ENCODE results near the gene KSR1.

The KSR1 gene

DNA sequence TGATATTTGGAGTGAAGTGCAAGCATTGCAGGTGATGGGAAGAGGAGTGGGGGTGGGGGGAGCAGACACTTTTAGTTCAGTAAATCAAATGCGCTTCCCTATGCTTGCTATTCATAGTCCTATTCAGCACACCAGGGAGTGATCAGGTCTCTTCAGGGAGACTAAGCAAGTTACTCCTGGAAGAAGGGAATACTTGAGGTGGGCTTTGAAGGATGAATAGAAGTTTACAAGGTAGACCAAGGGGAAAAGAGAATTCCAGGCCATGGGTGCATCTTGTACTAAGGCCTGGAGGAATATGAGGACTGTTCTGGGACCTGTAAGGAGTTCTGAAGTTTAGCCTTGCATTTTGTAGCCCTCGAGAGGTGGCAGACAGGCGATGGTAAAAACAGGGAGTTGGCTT lies 134.6 kb downstream of the KSR1 start:
- no peak for DNase-seq (ENCODE audit: low read depth)

DNA sequence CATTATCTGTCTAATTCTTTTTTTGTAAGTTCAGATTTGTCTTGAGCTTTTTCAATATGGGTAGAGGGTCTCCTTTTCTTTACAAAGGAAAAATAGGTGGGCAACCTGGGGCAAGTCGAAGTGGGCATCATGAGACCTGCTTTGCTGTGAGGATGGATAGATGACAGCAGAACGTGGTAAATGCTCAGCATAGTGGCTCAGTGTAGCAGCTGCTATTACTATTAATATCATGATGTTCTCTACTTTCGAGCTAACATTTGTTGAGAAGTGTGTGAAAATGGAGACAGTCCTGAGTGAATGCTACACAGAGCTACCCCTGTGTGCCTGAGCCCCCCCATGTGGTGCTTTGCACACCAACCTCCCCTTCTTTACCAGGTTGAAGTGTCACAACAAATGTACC lies 135.7 kb downstream of the KSR1 start:
- no peak for DNase-seq (ENCODE audit: low read depth)

DNA sequence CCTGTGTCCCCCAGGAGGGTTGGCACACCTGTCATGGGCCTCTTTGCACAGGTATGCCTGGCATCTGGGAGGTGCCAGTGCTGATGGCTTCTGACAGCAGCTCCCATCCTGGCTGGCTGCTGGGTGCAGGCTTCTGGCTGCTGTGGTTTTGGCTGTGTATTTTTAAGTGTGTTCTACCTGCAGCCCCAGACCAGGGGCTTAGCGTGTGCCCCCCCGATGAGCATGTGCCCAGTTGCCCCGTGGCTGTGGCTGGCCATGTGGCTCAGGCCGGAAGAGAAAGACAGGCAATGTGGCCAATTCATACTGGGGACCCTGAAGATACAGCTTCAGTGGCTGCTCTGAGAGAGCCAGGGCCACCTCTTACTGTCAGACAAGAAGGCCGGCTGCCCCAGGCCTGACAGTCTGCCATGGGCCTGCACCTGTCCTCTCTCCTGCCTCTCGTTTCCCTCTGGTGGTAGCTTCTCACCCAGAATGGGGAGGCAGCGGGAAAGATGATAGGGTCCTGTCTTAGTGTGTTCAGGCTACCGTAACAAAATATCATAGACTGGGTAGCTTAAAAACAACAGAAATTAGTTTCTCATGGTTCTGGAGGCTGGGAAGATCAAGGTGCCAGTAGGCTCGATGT lies 137.1 kb downstream of the KSR1 start:
- no peak for DNase-seq (ENCODE audit: low read depth)

DNA sequence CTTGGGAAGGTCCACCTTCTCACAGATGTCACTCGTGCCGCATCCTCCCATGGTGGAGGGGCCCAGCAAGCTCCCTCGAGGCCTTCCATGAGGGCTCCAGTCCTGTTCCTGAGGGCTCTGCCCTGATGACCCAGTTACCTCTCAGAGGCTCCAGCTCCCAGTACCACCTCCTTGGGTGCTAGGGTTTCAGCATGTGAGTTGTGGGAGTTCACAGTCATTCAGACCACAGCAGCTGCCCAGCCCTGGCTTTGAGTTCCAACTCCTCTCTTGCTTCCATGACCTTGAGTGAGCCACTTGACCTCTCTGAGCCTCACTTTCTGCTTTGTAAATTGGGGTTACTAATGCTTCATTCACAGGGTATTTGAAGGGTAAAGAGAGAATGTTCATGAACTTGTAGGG lies 137.6 kb downstream of the KSR1 start:
- DNase-seq (ENCODE audit: low read depth) = no peak

DNA sequence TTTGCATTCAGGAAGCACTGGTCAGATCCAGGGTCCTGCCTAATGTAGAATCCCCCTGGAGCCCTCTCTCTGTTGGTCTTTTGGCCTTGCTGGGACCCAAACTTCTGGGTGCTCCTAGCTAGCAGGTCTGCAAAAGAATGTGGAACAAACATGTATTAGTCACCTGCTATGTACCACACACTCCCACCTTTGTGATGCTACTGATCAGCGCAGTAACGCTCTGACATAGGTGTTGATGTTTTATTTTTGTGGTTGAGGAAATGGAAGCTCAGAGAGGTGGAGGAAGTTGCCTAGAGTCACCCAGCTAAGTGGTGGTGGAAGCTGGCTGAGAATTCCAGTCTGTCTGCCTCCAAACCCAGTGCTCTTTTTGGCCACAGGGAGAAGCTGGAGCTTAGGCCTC lies 139.0 kb downstream of the KSR1 start:
- DNase-seq (ENCODE audit: low read depth) = no peak

DNA sequence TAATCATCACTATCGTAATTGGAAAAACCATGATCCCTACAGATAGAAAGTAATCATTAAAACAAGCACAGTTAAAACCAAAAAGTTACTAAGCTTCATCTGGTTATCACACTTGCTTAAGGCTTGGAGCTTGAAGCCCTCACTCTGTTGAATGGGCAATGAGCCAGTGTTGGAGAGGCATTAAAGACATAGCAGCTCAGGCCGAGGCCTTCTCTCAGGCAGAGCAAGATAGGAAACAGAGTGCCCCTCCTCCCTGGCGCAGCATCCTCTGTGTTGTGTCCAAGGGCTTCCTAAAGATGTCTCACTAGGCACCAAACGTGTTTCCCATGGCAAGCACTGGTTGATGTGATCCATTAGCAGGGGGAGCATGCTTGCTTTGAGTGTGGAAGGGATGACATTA lies 139.8 kb downstream of the KSR1 start:
- no peak for DNase-seq (ENCODE audit: low read depth)

DNA sequence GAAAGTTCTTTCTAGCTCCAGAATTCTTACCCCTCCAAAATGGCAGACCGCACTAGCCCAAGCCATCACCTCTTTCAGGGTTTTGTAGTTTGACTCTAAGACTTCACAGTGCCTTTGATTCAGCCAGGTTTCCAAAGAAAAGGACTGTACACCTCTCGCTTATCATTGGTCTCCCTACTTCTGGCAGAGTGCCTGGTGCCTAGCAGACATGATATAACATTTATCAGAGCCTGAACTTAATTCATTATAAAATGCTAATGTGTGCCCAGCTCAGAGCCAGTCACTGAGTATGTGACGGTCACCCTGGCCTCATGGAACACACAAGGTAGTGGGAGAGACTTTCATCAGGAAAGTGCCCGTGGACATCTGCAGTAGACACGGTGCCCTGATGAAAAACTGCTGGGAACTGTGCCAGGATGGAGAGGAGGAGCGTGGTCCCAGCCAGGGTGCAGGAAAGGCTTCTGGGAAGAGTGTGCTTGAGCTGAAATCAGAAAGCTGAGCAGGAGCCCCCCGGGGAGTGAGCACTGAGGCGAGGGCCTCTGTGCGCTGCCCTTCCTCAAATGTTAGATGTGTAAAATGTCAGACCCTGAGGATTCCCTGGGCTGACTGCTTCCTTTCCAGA lies 140.4 kb downstream of the KSR1 start:
- no peak for DNase-seq (ENCODE audit: low read depth)

DNA sequence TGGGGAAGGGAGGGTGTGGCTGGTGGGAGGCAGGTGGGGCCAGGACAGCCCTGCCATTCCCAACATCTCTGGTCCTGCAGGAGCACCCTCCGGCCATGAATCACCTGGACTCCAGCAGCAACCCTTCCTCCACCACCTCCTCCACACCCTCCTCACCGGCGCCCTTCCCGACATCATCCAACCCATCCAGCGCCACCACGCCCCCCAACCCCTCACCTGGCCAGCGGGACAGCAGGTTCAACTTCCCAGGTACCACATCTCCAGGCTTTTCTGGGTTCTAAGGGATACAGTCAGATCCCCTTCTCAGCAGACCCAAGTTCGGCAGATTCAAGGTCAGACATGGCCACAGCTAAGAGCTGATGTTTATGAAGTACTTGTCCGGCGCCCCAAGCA lies 140.9 kb downstream of the KSR1 start:
- no peak for DNase-seq (ENCODE audit: low read depth)

DNA sequence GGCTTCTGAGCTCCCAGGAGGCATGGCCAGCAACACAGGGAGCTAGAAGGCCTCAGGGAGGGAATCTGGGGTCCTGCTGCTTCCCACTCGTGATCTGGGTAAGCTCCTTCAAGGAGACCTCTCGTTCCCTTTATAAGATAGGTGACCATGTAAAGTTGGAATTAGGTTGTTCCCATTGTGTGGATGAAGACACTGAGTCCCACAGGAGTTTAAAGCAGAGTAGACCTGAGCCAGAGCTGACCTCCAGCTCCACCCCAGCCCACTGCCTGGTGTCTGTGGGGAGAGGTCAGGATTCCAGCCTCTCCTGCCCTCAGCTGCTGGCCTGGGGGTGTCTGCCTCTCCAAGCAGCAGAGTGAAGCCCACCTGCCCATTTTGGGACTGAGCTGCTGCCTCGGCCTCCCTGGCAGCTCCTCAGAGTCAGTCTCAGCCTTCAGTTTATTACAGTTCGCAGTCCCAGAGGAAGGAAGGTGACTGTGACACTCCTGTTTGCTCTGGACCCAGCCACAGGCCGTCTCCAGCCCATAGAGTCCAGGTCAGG lies 141.6 kb downstream of the KSR1 start:
- DNase-seq (ENCODE audit: low read depth) = no peak

DNA sequence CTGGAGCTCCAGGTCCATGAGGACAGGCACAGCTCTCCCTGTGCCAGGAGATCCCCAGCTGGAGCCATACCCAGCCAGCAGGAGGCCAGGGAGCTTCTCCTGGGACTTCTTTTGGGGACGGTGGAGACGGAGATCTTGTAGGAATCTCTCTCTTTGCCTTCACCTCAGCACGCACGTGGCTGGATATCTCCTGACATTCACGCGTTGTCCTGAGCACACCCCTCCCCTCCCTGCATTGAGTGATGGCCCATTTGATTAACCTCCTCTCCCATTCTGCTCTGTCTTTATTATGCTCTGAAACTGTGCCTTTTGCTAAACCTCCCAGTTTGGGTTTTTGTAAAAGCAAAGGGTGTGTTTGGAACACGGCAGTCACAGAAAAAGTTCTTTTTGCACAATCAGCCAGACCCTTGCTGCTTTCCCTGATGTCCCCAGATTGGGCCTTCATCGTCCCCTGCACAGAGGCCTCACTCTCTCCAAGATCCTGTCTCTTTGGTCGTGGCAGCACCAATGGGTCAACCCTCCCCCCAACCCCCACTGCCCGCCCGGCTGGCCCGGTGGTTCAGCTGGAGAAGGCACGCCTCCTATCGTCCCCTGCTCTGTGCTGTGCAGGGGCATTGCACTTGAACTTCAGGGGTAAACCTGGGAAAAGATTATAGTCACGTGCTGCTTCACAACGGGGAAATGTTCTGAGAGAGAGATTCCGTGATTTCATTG lies 142.2 kb downstream of the KSR1 start:
- no peak for DNase-seq (ENCODE audit: low read depth)

DNA sequence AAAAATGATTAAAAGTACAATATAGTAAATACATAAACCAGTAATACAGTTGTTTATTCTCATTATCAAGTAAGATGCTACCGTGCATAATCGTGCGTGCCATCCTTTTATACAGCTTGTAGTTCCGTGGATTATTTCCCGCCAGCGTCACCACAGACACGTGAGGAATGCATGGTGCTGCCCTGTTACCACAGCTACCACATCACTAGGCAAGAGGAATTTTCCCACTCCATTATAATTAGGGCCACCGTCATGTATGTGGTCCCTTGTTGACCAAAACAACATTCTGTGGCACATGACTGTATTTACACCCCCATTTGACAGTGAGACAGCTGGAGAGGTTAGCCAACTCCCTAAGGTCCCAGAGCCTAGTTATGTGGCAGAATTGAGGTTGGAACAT lies 144.2 kb downstream of the KSR1 start:
- DNase-seq (ENCODE audit: low read depth) = no peak

DNA sequence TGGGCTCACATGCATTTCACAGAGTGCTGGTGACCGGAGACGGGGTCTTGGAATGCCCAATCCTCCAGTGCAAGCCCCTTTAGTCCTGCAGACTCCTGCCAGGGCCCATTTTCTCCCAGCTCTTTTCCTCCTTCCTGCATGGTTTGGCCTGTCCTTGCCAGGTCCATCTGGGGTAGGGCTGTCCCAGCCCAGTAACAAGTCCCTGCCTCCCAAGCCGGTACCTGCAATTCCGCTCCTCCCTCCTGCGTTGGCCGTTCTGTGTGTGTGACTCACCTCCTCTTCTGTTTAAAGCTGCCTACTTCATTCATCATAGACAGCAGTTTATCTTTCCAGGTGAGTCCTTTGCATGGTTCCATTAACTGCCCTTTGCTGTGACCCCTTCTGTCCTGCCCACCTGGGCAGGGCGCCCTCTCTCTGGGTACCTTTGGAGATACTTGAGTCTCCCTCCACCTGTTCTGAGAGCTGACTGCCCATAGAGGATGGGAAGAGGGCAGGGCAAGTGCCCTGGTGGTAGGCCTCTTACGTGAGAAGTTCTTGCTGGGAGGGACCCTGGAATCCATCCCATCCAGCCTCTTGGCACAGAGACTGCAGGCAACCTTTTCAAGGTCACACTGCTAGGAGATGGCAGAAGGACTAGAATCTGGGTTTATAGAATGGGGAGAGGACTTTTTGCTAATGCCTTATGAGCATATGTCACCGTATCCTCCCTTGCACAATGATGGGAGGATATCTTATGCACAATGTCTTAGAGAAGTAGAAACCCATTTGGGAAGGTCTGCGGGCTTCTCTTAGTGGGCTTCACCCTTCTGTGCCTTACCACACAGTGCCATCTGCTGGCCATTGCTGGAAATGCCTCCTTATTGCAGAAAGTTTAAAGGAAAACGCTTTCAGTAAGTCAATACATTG lies 145.1 kb downstream of the KSR1 start:
- peak; percentile 74 for DNase-seq (ENCODE audit: low read depth)

DNA sequence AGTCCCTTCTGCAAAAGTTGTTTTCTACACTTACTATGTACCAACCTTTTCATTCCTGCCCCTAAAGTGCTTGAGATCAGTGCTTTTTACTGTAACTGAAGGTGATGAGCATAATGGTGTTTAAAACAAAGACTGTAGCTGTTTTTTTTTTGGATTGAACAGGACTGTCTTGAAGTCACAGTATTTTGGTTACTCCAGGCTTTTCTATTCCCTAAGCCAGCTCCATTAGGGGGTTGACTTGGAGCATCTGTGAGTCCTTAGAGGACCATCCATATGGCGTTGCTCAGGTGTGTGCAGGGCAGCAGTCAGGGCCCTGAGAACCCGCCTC lies 145.7 kb downstream of the KSR1 start:
- DNase-seq (ENCODE audit: low read depth) = no peak

DNA sequence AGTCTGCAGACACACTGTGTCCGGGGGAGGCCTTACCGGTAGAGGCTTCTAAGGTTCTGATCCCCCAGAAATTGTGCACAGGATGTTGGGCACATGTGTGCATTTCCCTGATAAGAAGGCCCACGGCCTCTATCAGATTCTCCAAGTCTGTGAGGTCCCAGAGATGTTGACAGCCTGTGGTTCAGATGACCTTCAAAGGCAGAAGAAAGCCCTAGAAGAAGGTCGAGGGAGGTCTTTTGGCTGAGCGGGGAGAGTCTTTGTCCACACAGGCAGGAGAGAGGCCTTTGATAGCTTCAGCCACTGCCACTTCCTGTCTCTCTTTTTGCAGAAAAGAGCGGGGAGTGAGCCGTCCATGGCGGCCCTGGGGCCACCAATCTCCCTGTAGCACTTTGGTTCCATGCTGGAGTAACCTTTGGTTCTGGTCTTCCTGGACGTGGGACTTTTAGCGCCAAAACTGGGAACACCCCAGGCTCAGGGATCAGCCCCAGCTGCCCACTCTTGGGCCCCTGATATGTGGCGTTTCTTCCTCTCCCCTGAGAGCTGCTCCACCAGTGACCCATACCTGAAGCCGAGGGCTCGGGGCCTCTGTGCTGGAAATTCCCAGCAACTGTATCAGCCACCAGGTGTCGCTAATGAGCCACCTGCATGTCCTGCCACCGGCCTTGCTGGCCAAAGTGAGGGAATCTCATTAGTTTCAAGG lies 146.6 kb downstream of the KSR1 start:
- peak; percentile 45 for DNase-seq (ENCODE audit: low read depth)

DNA sequence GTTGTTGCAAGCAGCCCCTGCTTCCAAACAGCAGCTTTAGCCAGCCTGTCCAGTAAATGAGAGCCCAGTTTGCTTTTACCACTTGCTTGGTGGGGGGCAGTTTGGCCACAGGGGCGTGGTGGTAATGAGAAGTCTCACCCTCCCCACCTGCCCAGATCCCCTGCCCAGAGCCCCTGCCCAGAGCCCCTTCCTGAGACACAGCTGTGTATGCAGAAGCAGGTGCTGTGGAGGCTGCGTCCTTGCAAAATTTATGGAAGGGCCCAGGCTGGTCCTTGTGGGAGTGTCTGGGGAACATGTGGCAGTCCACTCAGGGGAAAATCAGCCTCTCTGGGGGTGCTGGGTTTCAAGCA lies 147.1 kb downstream of the KSR1 start:
- no peak for DNase-seq (ENCODE audit: low read depth)

DNA sequence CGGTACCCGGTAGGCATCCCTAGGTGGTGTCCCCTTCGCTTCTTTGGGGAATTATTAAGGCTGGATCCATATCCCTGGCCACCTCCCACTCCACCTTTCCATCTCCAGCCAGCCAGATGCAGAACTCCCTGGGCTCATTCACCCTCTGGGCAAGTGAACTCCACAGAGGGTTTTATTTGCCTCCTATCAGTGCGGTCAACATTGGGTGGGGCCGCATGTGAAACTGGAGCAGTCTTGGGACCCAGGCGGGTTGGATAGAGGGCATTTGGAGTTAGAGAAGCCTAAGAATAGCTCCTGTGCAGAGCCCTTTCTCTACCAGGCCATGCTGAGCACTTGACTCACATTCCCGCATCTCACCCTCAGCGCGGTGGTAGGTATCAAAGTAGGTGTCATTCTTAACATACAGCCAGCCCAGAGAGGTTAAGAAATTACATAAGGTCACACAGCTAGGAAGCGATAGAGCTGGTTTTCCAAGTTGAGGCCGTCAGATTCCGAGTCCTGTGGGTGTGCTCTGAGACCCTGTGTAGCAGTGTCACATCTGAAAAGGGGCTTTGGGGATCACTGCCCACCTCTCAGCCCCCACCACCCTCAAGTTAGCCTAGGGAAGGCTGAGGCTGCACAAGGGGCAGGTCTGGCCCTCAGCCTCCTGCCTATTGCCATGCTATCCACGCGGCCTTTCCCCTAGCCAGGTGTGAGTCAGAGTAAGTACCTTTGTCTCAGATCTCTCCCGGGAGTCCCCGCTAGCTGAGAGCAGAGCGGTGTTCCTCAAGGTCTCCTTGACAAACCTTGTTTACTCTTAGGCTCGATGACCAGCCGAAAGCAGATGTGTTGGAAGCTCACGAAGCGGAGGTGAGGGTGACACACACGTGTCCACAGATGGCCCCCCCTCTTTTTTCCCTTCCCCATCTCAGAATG lies 147.9 kb downstream of the KSR1 start:
- no peak for DNase-seq (ENCODE audit: low read depth)

DNA sequence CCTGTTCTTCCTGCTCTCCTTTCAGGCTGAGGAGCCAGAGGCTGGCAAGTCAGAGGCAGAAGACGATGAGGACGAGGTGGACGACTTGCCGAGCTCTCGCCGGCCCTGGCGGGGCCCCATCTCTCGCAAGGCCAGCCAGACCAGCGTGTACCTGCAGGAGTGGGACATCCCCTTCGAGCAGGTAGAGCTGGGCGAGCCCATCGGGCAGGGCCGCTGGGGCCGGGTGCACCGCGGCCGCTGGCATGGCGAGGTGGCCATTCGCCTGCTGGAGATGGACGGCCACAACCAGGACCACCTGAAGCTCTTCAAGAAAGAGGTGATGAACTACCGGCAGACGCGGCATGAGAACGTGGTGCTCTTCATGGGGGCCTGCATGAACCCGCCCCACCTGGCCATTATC lies 149.2 kb downstream of the KSR1 start:
- no peak for DNase-seq (ENCODE audit: low read depth)

DNA sequence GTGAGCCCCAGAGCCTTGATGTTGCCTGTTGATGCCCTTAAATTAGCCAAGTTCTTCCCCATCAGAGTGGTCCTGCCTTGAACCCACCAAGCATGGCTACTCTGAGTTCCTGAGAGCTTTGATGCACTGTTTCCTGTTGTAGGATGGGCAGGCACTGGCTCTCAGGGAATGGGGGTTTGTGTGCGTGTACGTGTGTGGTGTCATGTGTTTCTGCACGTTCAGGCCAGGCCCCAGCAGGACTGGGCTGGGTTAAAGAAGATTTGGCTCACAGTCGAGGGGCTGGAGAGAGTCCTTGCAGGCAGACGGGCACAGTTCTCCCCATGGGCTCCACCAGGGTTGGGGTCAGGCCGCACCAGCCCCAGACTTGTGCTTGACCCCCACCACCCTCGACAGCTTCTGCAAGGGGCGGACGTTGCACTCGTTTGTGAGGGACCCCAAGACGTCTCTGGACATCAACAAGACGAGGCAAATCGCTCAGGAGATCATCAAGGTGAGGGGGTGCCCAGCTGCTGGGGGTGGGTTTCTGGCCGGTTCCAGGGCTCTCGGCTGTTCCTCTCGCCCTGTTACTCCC lies 151.4 kb downstream of the KSR1 start:
- no peak for DNase-seq (ENCODE audit: low read depth)

DNA sequence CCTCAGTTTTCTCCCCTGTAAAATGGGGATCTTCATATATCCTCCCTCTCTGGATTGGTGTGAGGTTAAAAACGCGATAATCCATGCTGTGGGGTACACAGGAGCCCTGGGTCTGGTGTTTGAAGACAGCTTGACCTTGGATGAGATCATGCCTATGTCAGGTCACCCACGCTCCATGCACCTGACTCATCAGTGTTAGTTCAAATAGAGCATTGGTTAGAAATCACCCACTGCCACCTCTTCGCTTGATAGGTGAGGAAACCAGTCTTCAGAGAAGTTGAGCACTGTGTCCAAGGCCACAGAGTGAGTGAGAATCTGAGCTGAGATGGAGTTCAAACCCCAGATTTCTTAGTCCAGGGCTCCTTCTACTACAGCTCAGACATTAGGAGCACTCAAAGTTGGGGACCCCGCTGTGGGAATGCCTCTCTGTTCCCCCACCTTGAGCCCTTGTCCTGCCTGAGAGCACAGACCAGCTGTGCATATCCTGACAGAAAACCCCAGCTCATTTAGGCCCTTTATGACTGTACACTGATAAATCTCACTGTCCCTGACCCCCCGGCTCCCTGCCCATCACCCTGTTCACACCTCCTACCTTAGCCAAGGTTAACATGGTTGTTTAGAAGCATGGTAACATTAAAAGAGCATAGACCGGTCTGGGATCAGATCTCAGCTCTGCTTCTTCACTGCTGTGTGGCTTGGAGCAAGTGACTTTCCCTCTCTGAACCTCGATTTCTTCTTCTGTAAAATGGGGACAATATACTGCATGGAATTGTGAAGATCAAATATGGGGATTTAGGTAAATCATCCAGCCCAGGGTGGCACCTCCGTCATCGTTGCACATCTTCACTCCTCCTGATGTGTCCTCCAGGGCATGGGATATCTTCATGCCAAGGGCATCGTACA lies 152.3 kb downstream of the KSR1 start:
- DNase-seq (ENCODE audit: low read depth) = no peak
